ENCODE measurements around the gene COG2.
"Not testable (repeated sequence)": the region's sequence is repeated elsewhere in the genome, so short reads cannot be mapped to it uniquely, and the experiment has no call there.

The COG2 gene

GRCh38 chr1:230702934-230703678 lies 60.8 kb downstream of the COG2 start:
- DNase-seq, result no peak

- DNase-seq, result no peak
Observed at GRCh38 chr1:230703679-230704385, 61.6 kb downstream of the COG2 start.

- no peak for DNase-seq
Observed at GRCh38 chr1:230704830-230705229, 62.5 kb downstream of the COG2 start.

GRCh38 chr1:230705289-230706019 lies 63.2 kb downstream of the COG2 start:
- DNase-seq, result no peak

- DNase-seq, result no peak
Observed at GRCh38 chr1:230706020-230706699, 63.9 kb downstream of the COG2 start.

- DNase-seq, result no peak
Observed at GRCh38 chr1:230706887-230707731, 64.8 kb downstream of the COG2 start.

- no peak for DNase-seq
Observed at GRCh38 chr1:230707732-230708630, 65.7 kb downstream of the COG2 start.

GRCh38 chr1:230708631-230709580 lies 66.6 kb downstream of the COG2 start:
- DNase-seq, result no peak

- no peak for DNase-seq
Observed at GRCh38 chr1:230709619-230710542, 67.6 kb downstream of the COG2 start.

- no peak for DNase-seq
Observed at GRCh38 chr1:230710543-230710904, 68.2 kb downstream of the COG2 start.

GRCh38 chr1:230711245-230711644 lies 69.0 kb downstream of the COG2 start:
- DNase-seq, result no peak

- no peak for DNase-seq
Observed at GRCh38 chr1:230712470-230712942, 70.2 kb downstream of the COG2 start.

- DNase-seq, result no peak
Observed at GRCh38 chr1:230713138-230713537, 70.9 kb downstream of the COG2 start.

- DNase-seq, result no peak
Observed at GRCh38 chr1:230713547-230713914, 71.2 kb downstream of the COG2 start.

- DNase-seq, result no peak
Observed at GRCh38 chr1:230713915-230714764, 71.9 kb downstream of the COG2 start, which contains the start of gene AGT. AGT (minus strand) TSS chr1:230714122; CDS start chr1:230710823, 3,299 bp downstream.

GRCh38 chr1:230715510-230715909 lies 73.2 kb downstream of the COG2 start:
- DNase-seq, result no peak

GRCh38 chr1:230716453-230716852 lies 74.2 kb downstream of the COG2 start:
- not testable (repeated sequence) for DNase-seq

- no peak for DNase-seq
Observed at GRCh38 chr1:230717251-230717650, 75.0 kb downstream of the COG2 start.
